Daoy (cell line): ENCODE measurements around the gene TRAK2. TPM values are rescaled to one million over a fixed set of nuclear protein-coding genes. Genes with fewer than 3 reads are reported as not detected.
"Not testable (repeated sequence)": the region's sequence is repeated elsewhere in the genome, so short reads cannot be mapped to it uniquely, and the experiment has no call there.

Experiments
- DNase-seq: peaks from one replicate; pipeline ENCODE4 v3.0.0-alpha.2; 2015; ENCODE audit warnings: low read depth
- total RNA-seq: library from RNA; depleted of rRNA; stranded (reverse); fragments of >200 nt; shearing (Covaris generic); gene quantifications from 2 replicates; pipeline ENCODE4 v1.2.3, GENCODE V29; 2014

TRAK2 gene
- total RNA-seq, 1 experiment from 2014 or later: 14.2 TPM

DNA sequence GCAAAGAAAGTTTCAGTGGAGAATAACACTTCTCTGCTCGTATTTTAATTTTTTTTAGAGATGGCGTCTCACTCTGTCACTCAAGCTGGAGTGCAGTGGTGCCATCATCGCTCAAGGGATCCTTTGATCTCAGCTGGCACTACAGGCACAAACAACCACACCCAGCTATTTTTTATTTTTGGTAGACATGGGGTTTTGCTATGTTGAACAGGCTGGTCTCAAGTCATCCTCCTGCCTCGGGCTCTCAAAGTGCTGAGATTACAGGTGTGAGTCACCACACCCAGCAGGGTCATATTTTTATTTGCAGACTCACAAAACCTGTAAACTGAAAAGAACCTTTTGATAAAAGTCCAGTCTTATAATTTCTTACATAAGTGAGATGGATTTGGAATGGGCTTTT lies 2.6 kb downstream of the TRAK2 start:
- no peak for DNase-seq

DNA sequence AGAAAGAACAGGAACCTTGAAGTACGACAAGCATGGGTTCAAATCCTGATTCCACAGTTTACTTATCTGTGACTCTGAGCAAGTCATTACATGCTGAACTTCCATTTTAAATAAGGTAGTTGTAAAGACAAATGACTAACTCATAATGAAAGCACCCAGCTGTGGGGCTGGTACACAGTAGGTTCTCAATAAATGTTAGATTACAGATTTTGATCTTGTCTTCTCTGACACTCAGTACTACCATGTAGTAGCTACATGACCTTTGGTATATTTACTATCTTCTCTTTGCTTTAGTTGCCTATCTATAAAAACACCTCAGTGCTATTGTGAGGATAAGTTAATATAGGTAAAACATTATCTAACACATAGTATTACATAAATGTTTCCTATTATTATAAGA lies 3.2 kb downstream of the TRAK2 start:
- no peak for DNase-seq

DNA sequence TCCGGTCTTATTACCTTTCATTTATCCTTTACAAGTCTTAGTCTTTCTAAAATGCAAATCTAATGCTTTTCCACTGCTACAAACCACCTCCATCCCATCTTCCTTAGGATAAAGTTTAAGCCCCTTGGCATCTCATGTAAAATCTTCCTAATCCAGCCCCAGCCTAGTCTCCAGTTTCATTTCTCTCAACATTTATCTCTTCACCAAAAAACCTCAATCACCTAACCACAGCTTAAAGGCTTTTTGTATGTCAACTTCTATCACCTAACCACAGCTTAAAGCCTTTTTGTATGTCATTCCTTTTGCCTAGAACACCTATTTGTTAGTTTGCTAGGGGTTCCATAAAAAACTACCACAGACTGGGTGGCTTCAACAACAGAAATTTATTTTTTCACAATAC lies 4.2 kb downstream of the TRAK2 start:
- no peak for DNase-seq

DNA sequence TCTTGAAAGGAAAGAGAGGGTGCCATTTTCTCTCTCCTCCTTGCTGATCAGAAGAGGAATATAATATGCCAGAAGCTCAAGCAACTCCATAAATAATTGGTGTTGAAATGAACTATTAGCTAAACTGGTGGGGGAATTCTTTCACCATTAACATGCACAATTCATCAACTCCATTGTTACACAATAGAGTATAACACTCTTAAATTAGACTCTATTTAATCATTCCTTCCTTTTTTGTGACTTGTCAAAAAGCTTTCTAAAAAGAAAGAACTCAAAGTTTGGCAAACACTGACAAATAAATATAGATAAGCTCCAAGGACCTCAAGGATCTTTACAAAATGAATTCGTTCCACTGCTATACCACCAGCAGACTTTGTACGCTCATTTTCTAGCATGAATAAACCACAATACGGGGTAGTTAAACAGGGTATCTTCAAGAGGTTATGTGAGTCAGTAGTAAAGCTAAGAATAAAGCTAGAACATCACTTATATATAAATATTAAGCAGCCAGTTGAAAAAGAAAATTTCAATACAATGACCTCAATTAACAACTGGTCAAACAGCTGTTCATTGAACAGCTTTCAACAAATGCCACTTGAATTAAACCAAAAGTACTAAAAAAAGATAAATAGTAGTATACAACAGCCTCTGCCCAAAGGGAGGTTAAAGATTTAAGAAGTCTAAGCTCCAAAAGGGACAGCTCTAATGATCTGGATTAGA lies 6.4 kb downstream of the TRAK2 start:
- DNase-seq: no peak

DNA sequence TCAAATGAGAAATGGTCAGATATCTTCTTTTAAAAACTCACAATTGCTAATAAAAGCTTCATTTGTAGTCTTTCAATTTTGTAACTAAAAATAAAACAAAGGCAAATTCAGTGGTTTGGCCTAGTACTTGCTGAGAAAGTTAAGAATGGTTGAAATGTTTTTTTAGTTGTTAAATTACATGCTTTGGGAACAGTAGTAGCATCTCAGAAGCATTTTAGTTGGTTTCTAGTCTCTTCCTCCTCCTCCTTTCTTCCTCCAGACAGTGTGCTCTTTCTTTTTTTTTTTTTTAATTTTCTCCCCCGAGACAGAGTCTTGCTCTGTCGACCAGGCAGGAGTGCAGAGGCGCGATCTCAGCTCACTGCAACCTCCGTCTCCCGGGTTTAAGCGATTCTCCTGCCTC lies 9.8 kb downstream of the TRAK2 start:
- DNase-seq: no peak

DNA sequence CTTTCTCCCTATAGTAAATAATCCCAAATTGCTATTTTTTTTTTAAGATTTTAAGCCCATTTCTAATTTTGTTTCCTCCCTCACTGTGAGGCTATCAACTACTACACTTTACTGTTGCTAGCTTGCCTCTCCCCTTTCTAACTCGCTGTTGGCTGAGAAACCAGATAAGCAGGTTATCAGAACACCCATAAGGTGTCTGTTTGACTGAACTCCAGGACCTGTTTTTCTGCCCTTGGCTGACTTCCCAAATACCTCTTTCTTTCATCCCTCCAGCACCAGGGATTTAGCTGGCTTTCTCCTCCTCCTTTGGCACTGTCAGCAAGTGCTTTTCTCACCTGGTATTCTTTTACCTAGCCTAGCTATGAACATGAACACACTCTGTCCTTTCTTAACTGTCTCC lies 11.1 kb downstream of the TRAK2 start:
- no peak for DNase-seq

DNA sequence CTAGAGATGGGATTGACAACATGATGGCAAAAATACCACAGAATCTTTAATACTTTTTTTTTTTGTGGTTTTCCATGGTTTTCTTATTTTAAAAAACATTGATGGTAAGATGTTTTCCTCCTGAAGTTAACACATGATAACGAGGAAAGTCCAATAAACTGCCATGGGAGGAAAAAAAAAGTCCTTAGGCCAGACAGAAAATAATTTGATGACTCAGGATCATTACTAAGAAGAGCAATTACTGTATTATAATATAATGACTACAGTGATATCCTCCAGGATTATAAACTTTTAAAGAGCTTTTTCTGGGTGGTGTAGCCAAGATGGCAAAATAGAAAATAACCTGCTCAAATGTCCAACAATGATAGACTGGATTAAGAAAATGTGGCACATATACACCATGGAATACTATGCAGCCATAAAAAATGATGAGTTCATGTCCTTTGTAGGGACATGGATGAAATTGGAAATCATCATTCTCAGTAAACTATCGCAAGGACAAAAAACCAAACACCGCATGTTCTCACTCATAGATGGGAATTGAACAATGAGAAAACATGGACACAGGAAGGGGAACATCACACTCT lies 11.8 kb downstream of the TRAK2 start:
- DNase-seq: not testable (repeated sequence)

DNA sequence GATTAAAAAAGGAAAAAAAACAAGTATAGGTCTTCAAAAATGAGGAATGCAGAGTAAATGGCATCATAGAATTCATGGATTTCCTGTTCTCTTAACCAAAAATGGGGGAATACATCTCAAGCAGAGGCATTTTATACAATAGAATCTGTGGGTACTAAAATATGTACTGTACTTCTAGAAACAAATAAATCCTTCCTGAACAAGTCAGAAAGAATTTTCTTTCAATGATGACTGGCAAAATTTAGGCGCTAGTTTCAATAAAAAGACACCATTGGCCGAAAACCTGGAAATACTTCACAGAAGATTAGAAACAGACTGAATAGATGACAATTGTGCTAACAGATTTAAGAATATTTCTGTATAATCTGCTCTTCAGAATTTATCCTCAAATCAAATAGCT lies 15.1 kb downstream of the TRAK2 start:
- DNase-seq: no peak

DNA sequence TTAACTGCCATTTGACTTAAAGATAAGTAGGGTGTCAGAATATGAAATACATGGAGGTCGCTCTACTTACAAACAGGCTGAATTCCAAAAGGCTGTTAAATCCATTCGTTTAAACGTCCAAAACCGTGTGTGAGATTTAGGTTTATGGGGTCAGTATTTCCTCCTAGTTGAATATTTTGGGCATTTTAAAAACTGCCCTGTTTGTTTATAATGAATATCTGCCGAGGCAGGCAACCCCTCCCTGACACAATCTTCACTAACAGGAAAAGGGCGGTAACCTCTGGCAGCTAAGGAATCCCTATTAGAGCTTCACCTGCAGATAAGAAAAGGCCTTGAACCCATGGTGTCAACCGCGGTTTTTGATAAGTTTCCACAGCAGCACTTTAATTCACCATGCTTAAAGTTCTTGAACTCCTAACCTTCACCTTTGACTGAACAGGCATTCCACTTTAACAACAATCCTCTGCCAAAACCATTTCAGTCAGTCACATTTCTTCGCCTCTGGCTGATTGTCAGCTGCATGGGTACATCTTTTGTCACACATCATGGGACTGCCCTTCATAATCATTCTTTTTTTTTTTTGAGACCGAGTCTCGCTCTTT lies 17.8 kb downstream of the TRAK2 start:
- no peak for DNase-seq

DNA sequence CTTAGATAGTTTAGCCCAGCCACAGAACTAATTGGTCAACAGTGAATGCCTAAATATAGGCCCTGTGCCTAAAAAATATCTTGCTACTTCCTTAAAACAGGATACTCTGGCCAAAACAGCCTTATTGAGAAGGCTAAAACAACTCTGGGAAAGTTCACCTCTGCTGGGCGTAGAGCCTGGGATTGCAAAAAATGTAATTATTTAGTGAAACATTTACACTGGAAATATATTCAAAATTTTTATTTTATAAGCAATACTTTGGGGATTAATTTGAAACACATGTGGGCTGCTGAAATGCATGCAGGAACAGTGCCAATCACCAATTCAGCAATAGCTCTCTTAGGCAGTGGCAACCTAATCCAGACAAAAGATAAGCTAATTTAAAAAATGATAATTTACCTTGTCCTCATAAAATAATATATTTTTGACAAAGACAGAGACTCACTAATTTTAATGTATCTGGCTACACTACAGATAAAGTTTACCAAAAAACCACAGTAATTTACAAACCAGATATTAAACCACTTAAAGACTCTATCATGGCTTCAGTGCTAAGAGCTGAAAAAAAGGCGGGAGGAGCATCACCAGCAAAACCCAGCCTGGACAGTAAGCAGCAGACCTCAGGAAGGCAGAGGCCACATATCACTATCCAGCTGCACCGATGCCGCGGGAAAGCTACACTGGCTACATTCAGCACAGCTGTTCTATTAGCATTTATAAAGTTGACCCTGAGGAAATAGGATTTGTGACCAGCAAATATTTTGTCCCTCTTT lies 18.5 kb downstream of the TRAK2 start:
- peak; percentile 7 for DNase-seq

DNA sequence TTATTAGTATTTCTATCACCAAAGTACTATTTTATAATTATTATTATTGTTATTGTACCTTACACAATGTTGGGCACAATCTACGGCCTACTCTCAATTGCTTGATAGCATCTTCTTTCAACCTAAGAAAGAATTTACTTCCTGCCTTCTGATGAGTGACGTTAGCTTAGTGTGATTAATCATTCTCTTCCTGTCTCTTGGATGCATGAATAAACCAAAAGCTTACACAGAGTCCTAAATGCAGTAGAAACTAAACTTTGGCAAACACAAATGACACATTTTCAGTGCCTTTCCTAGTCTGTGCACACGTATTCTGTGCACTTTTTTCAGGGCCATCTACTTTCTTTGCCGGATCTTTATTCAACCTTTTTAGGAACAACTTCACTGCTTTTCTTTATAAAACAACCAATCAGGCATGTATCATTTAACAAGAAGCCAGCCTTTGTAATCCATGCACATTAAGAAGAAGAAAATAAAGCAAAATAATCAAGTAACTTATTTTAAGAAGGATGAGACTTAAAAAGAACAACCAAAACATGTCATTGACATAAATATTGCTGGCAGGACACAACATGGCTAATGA lies 19.1 kb downstream of the TRAK2 start:
- DNase-seq: no peak

DNA sequence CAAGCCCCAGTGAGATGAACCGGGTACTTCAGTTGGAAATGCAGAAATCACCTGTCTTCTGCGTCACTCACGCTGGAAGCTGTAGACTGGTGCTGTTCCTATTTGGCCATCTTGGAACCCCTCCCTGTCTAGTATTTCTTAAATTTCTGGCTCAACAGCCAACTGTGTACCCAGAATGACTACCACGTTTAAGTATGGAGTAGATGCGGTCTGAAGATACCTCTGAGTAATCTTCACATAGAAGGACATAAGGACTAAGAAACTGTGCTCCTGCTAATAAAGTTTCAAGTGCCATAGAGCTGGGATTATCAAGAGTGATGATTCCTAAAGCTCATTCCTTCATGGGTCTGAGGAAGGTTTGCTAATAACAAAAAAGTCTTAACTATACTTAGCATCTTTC lies 20.4 kb downstream of the TRAK2 start:
- no peak for DNase-seq

DNA sequence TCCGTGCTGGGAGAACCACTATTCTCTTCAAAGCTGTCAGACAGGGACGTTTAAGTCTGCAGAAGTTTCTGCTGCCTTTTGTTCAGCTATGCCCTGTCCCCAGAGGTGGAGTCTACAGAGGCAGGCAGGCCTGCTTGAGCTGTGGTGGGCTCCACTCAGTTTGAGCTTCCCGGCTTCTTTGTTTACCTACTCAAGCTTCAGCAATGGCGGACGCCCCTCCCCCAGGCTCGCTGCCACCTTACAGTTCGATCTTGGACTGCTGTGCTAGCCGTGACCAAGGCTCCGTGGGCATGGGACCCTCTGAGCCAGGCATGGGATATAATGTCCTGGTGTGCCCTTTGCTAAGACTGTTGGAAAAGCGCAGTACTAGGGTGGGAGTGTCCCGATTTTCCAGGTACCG lies 20.9 kb downstream of the TRAK2 start:
- DNase-seq: not testable (repeated sequence)

DNA sequence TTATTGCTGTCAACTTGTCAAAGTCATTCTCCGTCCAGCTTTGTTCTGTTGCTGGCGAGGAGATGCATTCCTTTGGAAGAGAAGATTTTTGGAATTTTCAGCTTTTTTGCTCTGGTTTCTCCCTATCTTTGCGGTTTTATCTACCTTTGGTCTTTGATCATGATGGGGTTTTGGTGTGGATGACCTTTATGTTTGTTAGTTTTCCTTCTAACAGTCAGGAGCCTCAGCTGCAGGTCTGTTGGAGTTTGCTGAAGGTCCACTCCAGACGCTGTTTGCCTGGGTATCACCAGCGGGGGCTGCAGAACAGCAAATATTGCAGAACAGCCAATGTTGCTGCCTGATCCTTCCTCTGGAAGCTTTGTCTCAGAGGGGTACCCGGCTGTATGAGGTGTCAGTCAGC lies 21.4 kb downstream of the TRAK2 start:
- DNase-seq: not testable (repeated sequence)

DNA sequence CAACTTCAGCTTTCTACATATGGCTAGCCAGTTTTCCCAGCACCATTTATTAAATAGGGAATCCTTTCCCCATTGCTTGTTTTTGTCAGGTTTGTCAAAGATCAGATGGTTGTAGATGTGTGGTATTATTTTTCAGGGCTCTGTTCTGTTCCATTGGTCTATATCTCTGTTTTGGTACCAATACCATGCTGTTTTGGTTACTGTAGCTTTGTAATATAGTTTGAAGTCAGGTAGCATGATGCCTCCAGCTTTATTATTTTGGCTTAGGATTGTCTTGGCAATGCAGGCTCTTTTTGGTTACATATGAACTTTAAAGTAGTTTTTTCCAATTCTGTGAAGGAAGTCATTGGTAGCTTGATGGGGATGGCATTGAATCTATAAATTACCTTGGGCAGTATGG lies 22.9 kb downstream of the TRAK2 start:
- DNase-seq: not testable (repeated sequence)

DNA sequence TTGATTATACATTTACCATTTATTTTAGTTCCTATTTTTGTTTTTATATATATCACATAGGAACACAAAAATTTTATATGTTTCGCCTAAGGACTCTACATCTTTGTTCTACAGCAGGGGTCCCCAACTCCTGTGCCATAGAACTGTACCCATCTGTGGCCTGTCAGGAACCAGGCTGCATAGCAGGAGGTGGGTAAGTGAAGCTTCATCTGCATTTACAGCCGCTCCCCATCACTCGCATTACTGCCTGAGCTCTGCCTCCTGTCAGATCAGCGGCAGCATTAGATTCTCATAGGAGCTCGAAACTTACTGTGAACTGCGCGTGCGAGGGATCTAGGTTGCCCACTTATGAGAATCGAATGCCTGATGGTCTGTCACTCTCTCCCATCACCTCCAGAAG lies 25.3 kb downstream of the TRAK2 start:
- no peak for DNase-seq

DNA sequence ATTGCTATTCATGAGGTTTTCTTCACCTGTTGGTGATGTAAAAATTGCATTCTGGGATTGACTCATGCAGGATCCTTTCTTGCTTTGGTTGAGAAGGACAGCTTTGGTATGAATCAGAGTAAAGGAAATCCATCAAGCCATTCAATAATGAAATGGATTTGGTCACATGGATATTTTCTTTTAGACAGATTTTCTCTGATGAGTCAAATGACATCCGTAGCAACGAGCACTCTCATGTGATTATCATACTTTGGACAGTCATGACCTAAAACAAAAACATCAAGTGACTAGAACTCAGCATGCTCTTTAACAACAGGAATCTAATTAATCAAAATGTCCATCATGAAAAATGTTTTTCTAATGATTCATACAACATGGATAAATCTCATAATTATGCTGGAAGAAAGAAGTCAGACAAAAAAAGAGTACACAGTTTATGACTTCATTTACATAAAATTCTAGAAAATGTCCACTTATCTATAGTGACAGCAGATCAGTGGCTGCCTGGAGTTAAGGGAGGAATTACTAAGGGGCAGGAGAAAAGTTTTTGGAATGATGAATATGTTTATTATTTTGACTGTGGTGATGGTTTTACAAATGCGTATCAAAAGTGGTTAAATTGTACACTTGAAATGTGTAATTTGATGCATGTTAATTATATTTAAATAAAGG lies 30.7 kb downstream of the TRAK2 start:
- DNase-seq: peak; percentile 26

DNA sequence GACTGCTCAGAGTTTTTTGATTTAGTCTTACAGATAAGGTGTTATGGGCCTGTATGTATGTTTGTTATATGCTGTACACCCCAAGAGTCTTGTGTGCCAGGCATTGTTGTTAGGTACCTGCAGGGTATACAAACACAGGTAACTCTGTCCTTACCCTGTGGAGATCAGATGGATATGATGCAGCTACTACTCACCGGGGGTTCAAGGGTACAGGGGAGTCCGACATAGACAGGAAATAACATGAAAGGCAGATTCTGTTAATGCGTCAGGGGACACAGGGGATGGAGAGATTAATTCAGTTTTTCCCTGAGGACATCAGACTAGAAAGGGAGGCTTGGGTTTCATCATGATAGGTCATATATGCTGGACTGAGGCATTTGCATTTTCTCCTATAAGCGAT lies 31.3 kb downstream of the TRAK2 start:
- no peak for DNase-seq

DNA sequence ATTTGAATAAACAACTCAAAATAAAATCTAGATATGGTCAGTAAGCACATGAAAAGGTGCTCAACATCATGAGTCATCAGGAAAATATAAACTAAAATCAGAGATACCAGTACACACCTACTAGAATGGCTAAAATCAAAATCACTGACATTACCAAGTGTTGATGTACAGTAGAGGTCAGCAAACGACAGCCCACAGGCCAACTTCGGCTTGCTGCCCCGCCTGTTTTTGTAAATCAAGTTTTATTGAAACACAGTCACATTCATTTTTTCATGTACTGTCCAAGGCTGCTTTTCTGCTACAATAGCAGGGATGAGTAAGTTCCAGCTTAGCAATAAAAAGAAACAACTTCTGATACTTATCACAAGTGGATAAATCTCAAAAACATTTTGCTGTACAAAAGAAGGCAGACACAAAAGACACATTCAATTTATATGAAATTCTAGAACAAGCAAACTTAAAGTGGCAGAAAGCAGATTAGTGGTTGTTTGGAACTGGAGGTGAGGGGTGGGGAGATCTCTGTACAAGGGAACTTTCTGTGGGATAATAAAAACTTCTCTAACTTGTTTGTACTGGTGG lies 32.1 kb downstream of the TRAK2 start:
- no peak for DNase-seq

DNA sequence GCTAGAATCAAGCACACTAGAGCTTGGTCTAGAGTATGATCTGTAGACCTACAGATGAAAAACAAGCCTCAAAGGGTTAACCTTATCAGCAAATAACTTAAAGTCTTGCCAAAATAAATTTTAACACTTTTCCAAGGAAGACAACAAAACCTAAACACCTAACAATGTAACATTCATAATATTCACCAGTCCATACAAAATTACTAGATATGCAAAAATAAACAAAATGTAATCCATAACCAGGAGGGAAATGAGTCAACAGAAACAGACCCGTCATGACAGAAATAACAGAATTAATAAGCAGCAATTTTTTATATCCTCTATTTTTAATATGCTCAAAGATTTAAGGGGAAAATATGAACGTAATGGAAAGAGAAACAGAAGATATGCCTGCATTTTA lies 36.1 kb downstream of the TRAK2 start:
- no peak for DNase-seq
